PC-9 (cell line): ENCODE data around the gene ADAMTS3. TPM values are rescaled to one million over a fixed set of nuclear protein-coding genes. Genes with fewer than 3 reads are reported as not detected.

Experiments used
- BruUV-seq: library from RNA; stranded (reverse); fragments of 400-500 nt; replicated peaks from 2 replicates; lab custom pipeline; 2021; lab: Mats Ljungman, UMichigan
- CTCF ChIA-PET: fragments of 300-600 bp; sonication (Branson Sonifier 250); formaldehyde crosslinking; loops from one replicate; lab custom pipeline; 2022; ENCODE audit warnings: antibody characterized with exemption; lab: Charles Lee
- POLR2A ChIA-PET: fragments of 300-600 bp; sonication (Branson Sonifier 250); formaldehyde crosslinking; loops from one replicate; lab custom pipeline; 2022; ENCODE audit warnings: antibody characterized with exemption; ENCODE audit not compliant: unreplicated experiment; lab: Charles Lee
- DNase-seq, 2 experiments: peaks; one replicate each; pipeline versions ENCODE4 v3.0.0 to v3.0.0-alpha.2; 2015 to 2022; ENCODE audit warnings: mixed read lengths in 1 of 2
- H2AFZ ChIP-seq: fragments of 200-600 bp; sonication (generic); 2 replicates; pipeline ENCODE4 v1.8.1; 2017; ENCODE audit warnings: antibody characterized with exemption
- H3F3A ChIP-seq: fragments of 200-600 bp; sonication (generic); 2 replicates; pipeline ENCODE4 v1.8.1; 2017; ENCODE audit warnings: antibody characterized with exemption, mild to moderate bottlenecking, low read depth; ENCODE audit not compliant: insufficient read depth
- H3K27ac ChIP-seq: fragments of 200-600 bp; sonication (generic); 2 replicates; pipeline ENCODE4 v1.6.1; 2016; ENCODE audit warnings: mixed run types
- H3K27me3 ChIP-seq: fragments of 200-600 bp; sonication (generic); 2 replicates; pipeline ENCODE4 v1.6.1; 2016; ENCODE audit warnings: low read depth, mixed run types; ENCODE audit not compliant: insufficient read depth
- H3K36me3 ChIP-seq: fragments of 200-600 bp; sonication (generic); 2 replicates; pipeline ENCODE4 v1.6.1; 2016; ENCODE audit warnings: low read depth, mixed run types
- H3K4me1 ChIP-seq: fragments of 200-600 bp; sonication (generic); replicated peaks from 2 replicates; pipeline ENCODE4 v1.6.1; 2016; ENCODE audit warnings: mixed run types; ENCODE audit not compliant: insufficient read depth
- H3K4me2 ChIP-seq: fragments of 200-600 bp; sonication (generic); 2 replicates; pipeline ENCODE4 v1.6.1; 2017; ENCODE audit warnings: mixed run types
- H3K4me3 ChIP-seq: fragments of 200-600 bp; sonication (generic); 2 replicates; pipeline ENCODE4 v1.6.1; 2016; ENCODE audit warnings: mixed run types
- H3K79me2 ChIP-seq: fragments of 200-600 bp; sonication (generic); 2 replicates; pipeline ENCODE4 v1.6.1; 2017; ENCODE audit warnings: low read depth, mixed run types
- H3K9me2 ChIP-seq: fragments of 200-600 bp; sonication (generic); 2 replicates; pipeline ENCODE4 v1.8.1; 2017; ENCODE audit warnings: mild to moderate bottlenecking; ENCODE audit not compliant: insufficient read depth
- H3K9me3 ChIP-seq: fragments of 200-600 bp; sonication (generic); 2 replicates; pipeline ENCODE4 v1.8.1; 2016; ENCODE audit warnings: low read depth; ENCODE audit not compliant: insufficient read depth
- H4K20me1 ChIP-seq: fragments of 200-600 bp; sonication (generic); 2 replicates; pipeline ENCODE4 v1.8.1; 2017; ENCODE audit not compliant: insufficient read depth
- EZH2 ChIP-seq: fragments of 200-600 bp; sonication (generic); IDR thresholded peaks from 2 replicates; pipeline ENCODE4 v1.8.0; 2017; ENCODE audit warnings: antibody characterized with exemption, low read depth
- intact Hi-C: fragments of 100-400 bp; cut with micrococcal nuclease; formaldehyde crosslinking; loops from one replicate; pipeline ENCODE4 v1.10.0; 2022; ENCODE audit not compliant: unreplicated experiment
- total RNA-seq: library from RNA; stranded (reverse); gene quantifications from 2 replicates; pipeline ENCODE4 v1.2.3, GENCODE V29; 2021
- TF ChIP-seq, protein P1 (sequence below): fragments of 200-600 bp; sonication (generic); conservative IDR thresholded peaks from 2 replicates; pipeline ENCODE4 v1.6.1; 2017; ENCODE audit warnings: mixed run types, antibody characterized with exemption, mild to moderate bottlenecking, moderate library complexity

ADAMTS3 gene
- total RNA-seq, 1 experiment from 2014 or later = 0.76 TPM

DNA sequence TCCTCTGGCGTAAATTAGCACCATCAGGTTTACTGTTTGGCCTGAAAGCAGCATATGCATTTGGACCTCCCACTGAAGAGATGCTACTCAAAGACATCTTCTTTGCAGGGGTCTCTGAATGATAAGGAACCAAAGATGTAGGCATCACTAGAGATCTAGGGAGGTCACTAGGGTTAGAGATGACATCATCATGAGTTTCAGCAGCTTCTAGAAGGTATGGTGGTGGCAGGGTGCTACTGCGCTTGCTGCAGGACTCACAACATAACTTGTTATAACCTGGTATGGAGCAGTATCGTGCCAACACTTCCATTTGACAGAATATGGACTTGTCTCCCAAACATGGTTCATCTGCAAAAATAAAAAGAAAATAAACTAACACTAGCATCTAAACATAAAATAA is 285.7 kb downstream of the ADAMTS3 start:
- no peaks in the 10 kb centered on the region for H3K79me2 ChIP-seq
- intact Hi-C loops = no loop called here
- H3K4me3 ChIP-seq = no peak overlapping the region
- no peaks in the 10 kb centered on the region for H3F3A ChIP-seq
- no peak for DNase-seq
- no peak overlapping the region for H3K27ac ChIP-seq
- H2AFZ ChIP-seq = no peak overlapping the region
- H3K9me2 ChIP-seq = no peaks in the 10 kb centered on the region
- H3K4me1 ChIP-seq = no peaks in the 10 kb centered on the region
- no peaks in the 10 kb centered on the region for H3K27me3 ChIP-seq
- H4K20me1 ChIP-seq = no peaks in the 10 kb centered on the region
- ChIA-PET POLR2A (no interaction called here), CTCF (no interaction called here)
- TF ChIP-seq EZH2 = no peak
- TF ChIP-seq, protein P1, sequence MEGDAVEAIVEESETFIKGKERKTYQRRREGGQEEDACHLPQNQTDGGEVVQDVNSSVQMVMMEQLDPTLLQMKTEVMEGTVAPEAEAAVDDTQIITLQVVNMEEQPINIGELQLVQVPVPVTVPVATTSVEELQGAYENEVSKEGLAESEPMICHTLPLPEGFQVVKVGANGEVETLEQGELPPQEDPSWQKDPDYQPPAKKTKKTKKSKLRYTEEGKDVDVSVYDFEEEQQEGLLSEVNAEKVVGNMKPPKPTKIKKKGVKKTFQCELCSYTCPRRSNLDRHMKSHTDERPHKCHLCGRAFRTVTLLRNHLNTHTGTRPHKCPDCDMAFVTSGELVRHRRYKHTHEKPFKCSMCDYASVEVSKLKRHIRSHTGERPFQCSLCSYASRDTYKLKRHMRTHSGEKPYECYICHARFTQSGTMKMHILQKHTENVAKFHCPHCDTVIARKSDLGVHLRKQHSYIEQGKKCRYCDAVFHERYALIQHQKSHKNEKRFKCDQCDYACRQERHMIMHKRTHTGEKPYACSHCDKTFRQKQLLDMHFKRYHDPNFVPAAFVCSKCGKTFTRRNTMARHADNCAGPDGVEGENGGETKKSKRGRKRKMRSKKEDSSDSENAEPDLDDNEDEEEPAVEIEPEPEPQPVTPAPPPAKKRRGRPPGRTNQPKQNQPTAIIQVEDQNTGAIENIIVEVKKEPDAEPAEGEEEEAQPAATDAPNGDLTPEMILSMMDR = no peak
- no TSS peak for BruUV-seq
- H3K9me3 ChIP-seq = no peaks in the 10 kb centered on the region
- H3K36me3 ChIP-seq = no peaks in the 10 kb centered on the region
- H3K4me2 ChIP-seq = no peak overlapping the region

DNA sequence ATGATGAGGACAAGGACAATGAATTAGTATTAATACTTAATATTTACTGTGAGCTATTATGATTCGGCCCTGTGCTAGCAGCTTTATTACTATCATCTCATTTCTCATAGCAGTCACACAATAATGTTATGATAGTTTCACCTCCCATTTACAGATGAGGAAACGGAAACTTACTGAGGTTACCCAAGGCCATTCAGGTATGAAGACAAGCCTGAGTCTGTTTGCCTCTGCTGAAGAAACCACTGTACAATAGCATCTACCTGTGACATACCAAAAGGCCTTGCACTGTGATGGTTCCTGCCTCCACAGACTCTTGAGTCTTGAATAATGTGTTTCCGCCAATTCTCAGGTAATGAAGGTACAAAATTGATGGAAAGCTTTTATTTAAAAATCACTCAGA is 288.8 kb downstream of the ADAMTS3 start:
- H3K27me3 ChIP-seq = no peaks in the 10 kb centered on the region
- no peaks in the 10 kb centered on the region for H3K9me2 ChIP-seq
- intact Hi-C loops = no loop called here
- ChIA-PET CTCF (no interaction called here), POLR2A (interaction anchor here (0.6 kb wide), 1 partner anchor 71 kb away, joined by 4 read pairs; no protein-coding TSS in a partner anchor)
- no peak for TF ChIP-seq EZH2
- TF ChIP-seq, protein P1 = no peak
- no peaks in the 10 kb centered on the region for H3K79me2 ChIP-seq
- no TSS peak for BruUV-seq
- no peaks in the 10 kb centered on the region for H4K20me1 ChIP-seq
- no peaks in the 10 kb centered on the region for H3K9me3 ChIP-seq
- no peaks in the 10 kb centered on the region for H3K4me1 ChIP-seq
- no peaks in the 10 kb centered on the region for H3K36me3 ChIP-seq
- H3F3A ChIP-seq = no peaks in the 10 kb centered on the region
- H3K4me3 ChIP-seq = no peak overlapping the region
- no peak for DNase-seq
- no peak overlapping the region for H2AFZ ChIP-seq
- H3K4me2 ChIP-seq = no peak overlapping the region
- H3K27ac ChIP-seq = no peak overlapping the region

DNA sequence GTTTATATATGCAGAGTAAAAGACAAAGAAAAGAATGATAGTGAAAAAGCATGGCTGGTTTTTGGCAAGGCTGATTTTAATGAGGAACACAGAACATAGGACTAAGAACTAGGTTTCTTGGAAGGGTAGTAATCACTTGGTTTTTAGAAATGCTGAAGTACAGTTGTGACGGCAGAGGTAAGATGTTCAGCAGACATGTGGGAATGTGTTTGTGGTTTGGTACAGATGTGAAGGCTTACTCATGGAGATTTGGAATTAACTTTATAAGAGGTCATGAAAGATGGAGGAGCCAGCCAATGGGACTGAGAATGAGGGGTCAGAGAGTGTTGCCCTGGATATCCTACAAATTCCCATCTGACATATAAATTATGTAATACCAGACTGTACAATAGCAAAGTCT is 293.6 kb downstream of the ADAMTS3 start:
- Histone ChIP-seq H2AFZ (no peak overlapping the region), H3K27me3 (no peaks in the 10 kb centered on the region), H3K9me2 (no peaks in the 10 kb centered on the region), H3F3A (no peaks in the 10 kb centered on the region), H4K20me1 (no peaks in the 10 kb centered on the region), H3K4me1 (no peaks in the 10 kb centered on the region), H3K79me2 (no peaks in the 10 kb centered on the region), H3K4me3 (no peak overlapping the region), H3K27ac (no peak overlapping the region), H3K9me3 (no peaks in the 10 kb centered on the region), H3K36me3 (no peaks in the 10 kb centered on the region), H3K4me2 (no peak overlapping the region)
- intact Hi-C loops = no loop called here
- DNase-seq = no peak
- POLR2A ChIA-PET = no interaction called here
- BruUV-seq = no TSS peak
- CTCF ChIA-PET = no interaction called here
- TF ChIP-seq EZH2 = no peak
- TF ChIP-seq, protein P1 = no peak
